ENCODE results near the gene AUH. TPM values are rescaled to one million over a fixed set of nuclear protein-coding genes. Genes with fewer than 3 reads are reported as not detected.

Gene AUH
- total RNA-seq, 4 donors from 2014 or later, result 26.4 to 34.3 (median 31.2) TPM

DNA sequence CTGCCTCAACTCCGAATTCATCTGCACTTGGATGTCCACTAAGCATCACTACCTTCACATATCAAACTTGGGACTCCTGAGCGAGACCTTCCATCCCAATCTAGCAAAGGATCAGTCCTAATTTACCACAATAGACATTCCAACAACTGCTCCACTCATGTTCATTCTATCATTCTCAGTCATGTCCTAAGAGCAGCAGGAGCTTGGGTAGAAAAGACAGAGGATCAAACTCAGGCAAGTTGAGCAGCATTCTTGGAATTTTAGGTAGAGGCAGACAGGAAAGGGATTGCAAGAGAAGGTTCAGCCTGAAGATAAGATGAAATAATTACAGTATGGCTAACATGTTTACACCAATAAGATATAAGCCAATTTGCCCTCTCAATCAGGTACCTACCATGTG, 51.7 kb downstream of the AUH start:
- ATAC-seq (ENCODE audit: low FRiP score) (no peak), DNase-seq (ENCODE audit: low spot score) (no peak)
- TF ChIP-seq, protein P1, sequence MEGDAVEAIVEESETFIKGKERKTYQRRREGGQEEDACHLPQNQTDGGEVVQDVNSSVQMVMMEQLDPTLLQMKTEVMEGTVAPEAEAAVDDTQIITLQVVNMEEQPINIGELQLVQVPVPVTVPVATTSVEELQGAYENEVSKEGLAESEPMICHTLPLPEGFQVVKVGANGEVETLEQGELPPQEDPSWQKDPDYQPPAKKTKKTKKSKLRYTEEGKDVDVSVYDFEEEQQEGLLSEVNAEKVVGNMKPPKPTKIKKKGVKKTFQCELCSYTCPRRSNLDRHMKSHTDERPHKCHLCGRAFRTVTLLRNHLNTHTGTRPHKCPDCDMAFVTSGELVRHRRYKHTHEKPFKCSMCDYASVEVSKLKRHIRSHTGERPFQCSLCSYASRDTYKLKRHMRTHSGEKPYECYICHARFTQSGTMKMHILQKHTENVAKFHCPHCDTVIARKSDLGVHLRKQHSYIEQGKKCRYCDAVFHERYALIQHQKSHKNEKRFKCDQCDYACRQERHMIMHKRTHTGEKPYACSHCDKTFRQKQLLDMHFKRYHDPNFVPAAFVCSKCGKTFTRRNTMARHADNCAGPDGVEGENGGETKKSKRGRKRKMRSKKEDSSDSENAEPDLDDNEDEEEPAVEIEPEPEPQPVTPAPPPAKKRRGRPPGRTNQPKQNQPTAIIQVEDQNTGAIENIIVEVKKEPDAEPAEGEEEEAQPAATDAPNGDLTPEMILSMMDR (IDR thresholded peaks at IDR 0.05), result no peak

GRCh38 chr9:91308191-91308590, 53.5 kb downstream of the AUH start:
- ATAC-seq (ENCODE audit: low FRiP score) (no peak), DNase-seq (ENCODE audit: low spot score) (no peak)
- TF ChIP-seq, protein P1 (IDR thresholded peaks at IDR 0.05), result no peak

- TF ChIP-seq, protein P1 (IDR thresholded peaks at IDR 0.05), result no peak
- ATAC-seq (ENCODE audit: low FRiP score) (no peak), DNase-seq (ENCODE audit: low spot score) (no peak)
Measured at GRCh38 chr9:91307279-91307678, 54.4 kb downstream of the AUH start.

GRCh38 chr9:91306296-91306630, 55.5 kb downstream of the AUH start:
- no peak for ATAC-seq (ENCODE audit: low FRiP score)
- DNase-seq (ENCODE audit: low spot score), result no peak
- TF ChIP-seq, protein P1 (IDR thresholded peaks at IDR 0.05), result no peak

DNA sequence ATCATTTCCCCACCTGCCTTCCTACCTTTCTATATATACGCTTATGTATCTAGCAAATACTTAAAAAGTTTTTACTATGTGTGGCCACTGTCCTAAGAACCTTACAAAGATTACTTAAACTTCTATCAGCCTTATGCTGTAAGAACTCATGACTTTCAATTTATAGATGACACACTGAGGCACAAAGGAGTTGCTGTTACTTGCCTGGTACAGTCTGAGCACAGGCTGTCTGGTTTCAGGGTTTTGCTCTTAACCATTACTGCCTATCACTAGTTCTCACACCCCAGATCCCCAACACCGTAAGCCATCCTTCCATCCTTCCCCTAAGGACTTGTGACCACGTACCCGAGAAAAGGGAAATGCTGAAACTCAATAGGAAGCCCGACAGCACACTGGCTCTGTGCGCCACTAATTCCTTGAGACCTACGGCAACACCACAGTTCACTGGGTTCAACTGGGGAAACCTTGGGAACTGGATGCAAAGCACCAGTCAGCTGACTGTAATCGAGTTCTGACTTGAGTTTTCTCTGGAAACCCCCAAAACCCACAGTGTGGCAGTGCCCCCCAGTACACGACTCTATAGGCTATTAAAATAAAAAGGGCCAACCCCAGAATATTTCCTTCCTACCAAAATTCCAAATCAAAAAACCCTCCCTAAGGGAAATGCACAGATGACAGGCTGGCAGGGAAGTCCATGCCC, 56.0 kb downstream of the AUH start:
- DNase-seq (ENCODE audit: low spot score) (no peak), ATAC-seq (ENCODE audit: low FRiP score) (no peak)
- TF ChIP-seq, protein P1 (IDR thresholded peaks at IDR 0.05), result no peak

DNA sequence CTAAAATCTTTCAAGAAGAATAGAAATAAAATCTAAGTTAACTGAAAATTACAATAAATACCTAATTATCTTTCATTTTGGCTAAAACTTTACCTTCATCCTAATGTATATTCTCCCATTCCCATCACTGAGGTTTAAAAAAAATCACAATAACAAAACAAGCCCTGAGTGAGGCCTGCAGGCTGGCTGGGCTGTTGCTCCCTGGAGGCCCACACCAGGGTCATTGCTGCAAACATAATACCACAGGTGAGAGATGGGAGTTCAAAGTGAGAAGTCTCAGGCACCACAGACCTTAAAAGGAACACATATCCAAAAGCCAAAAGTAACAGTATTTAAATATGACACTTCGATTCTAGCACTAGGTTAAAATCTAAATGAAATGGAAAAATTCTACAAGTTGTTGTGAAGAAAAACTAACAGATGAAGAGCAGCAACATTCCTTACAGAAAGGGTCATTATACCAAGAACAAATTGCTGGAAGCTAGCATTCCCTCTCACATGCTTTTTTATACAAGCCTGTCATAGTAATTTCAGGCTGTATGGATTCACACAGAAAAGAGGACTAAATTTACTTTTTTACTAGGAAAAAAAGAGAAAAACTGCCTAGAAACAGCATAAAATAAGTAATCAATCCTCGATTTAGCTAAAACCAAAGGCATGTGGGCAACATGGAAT, 57.8 kb downstream of the AUH start:
- ATAC-seq (ENCODE audit: low FRiP score) (no peak), DNase-seq (ENCODE audit: low spot score) (no peak)
- TF ChIP-seq, protein P1 (IDR thresholded peaks at IDR 0.05), result no peak

- DNase-seq (ENCODE audit: low spot score), result no peak
- TF ChIP-seq, protein P1 (IDR thresholded peaks at IDR 0.05), result no peak
- peak; percentile 64 for ATAC-seq (ENCODE audit: low FRiP score)
Measured at GRCh38 chr9:91302831-91303230, 58.9 kb downstream of the AUH start.

All from omental fat pad (tissue), 4 donors.